Renal cortical epithelial cell (primary cell): ENCODE measurements around the gene GLOD4. TPM values are rescaled to one million over a fixed set of nuclear protein-coding genes. Genes with fewer than 3 reads are reported as not detected.
"Not testable (repeated sequence)": the region's sequence is repeated elsewhere in the genome, so short reads cannot be mapped to it uniquely, and the experiment has no call there.

Experiments
- DNase-seq: peaks from one replicate; pipeline ENCODE4 v3.0.0-alpha.2; 2011; ENCODE audit warnings: low read depth
- total RNA-seq: library from RNA; depleted of rRNA; stranded (reverse); fragments of >200 nt; gene quantifications from 2 replicates; pipeline ENCODE4 v1.2.3, GENCODE V29; 2014

Gene GLOD4
- total RNA-seq, 1 donor from 2014 or later: 133 TPM

GRCh38 chr17:802481-802880 is 20.4 kb upstream of the GLOD4 start:
- no peak for DNase-seq

DNA sequence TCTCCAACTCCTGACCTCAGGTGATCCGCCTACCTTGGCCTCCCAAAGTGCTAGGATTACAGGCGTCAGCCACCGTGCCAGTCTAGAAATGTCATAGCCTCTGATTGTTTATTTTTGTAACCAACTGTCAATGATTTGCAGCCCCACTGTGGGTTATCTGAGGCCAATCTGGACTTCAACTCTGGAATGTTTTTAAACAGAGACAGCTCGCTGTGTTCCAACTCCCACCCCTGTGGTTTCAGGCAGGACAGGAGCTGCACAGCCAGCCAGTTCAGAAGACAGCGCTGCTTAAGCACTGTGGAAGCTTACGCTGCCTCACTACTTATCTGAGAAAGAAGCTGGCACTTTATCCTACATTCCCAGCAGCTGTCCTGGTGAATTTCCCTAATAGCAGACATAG is 19.6 kb upstream of the GLOD4 start:
- peak; percentile 77 for DNase-seq

GRCh38 chr17:800446-801242 is 18.6 kb upstream of the GLOD4 start:
- DNase-seq: no peak

DNA sequence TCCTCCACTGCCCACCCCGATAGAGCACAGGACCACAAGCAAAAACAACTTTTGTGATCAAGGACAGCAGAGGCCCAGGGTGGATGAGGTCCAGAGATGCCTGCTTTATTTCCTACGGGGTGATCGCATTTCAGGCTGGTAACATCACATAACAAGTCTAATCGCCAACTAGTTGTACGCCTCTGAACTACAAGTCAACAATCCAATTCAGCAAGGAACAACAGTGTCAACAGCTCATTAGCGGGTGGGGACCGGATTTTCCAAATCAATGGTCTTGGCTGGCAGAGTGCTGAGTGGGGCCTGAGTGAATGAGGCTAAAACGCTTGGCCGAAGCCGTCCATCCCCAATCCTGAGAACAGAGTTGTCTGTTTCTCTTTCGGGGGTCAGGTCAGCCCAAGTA is 17.2 kb upstream of the GLOD4 start:
- DNase-seq: no peak

DNA sequence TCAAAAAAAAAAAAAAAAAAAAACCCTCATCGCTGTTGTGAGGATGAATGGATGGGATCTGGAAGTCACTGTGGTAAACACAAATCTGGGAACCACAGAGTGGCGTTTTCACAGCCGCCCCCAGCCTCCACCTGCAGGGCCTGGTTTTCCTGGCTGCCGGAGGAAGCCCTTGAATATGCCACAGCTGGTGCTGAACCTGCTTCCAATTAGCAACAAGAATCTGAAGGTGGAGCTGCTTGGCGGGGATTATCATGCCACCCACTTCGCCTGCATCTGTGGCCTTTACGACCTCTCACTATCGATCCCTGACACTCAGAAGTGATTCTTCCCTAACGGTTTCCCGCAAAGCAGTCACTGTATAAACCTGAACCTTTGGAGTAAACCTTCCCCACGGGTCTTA is 16.2 kb upstream of the GLOD4 start:
- no peak for DNase-seq

- DNase-seq: no peak
Observed at GRCh38 chr17:797236-797840, 15.3 kb upstream of the GLOD4 start.

- no peak for DNase-seq
Observed at GRCh38 chr17:796609-797008, 14.5 kb upstream of the GLOD4 start.

DNA sequence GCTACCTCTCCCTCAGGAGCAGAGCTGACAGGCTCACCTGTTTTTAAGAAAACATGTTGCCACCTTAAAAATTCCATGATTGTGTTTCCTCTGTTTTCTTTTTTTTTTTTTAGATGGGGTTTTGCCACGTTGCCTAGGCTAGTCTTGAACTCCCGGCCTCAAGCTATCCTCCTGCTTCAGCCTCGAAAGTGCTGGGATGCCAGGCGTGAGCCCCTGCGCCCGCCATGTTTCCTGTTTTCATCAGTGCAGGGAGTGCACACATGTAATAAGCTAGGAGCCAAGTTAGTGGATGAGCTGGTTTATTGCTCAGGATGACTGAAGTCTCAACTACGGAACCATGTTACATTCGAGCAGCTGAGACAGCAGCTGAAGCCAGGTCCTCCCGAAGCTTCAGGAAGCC is 13.6 kb upstream of the GLOD4 start:
- DNase-seq: no peak

- DNase-seq: no peak
Observed at GRCh38 chr17:795276-795675, 13.2 kb upstream of the GLOD4 start.

DNA sequence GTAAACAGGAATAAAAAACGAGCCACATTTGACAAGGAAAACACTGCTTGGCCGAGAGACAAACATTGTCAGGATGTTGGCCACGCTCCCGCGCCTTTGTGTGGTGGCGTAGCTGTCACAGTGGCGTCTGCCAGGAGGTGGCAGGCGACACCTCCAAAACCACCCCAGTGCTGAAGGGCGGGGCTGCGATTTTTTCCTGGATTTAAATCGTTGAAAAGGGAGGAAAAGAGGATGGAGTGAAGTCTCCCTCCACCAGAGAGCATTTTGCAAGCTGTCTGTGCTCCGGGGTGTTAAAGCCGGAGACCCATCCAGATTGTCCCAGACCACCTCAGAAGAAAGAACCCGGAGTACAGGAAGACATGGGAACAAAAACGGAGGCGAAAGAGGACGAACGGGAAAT is 12.8 kb upstream of the GLOD4 start:
- DNase-seq: peak; percentile 53

DNA sequence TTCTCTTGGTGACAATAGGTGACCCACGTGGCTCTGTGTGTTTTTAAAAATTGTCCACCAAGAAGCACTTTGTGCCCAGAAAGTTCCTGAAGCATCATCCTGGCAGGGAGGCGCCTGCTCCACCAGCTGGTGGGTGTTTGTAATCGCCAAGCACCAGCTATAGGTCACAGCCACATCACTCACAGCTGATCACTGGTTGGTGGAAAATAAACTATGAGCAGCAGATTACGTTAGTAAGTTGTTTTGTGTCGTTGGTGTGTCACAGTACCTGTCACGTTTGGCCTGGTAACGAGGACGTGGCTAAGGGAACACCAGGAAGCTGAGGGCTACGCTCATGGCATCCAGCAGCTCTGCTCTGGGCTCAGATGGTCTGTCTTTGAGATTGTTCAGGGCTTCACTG is 10.2 kb upstream of the GLOD4 start:
- no peak for DNase-seq

DNA sequence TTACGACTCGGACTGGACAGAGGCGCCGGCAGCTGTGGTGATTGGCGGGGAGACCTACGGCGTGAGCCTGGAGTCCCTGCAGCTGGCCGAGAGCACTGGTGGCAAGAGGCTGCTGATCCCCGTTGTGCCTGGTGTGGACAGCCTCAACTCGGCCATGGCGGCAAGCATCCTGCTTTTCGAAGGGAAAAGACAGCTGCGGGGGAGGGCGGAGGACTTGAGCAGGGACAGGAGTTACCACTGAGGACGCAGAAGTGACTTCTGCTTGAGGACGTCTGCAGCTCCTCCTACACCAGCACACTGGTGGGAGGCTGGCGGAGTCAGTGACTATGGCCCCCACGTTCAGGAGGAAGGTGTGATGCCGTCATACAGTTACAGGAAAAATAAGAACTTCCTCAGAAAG is 9.7 kb upstream of the GLOD4 start:
- no peak for DNase-seq

DNA sequence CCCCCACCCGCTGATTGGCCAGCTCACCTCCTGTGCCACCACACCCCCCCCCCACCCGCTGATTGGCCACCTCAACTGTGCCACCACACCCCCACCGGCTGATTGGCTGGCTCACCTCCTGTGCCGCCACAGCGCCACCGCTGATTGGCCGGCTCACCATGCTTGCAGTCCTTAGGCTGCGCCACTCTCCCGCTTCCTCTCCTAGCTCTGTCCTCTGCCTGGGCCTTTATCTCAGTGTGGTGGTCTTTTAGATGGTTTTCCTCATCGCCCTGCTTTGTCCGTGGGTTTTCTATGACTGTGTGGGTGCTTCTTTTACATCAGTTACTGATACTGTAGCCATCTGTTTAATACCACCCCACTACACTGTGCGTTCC is 8.8 kb upstream of the GLOD4 start:
- DNase-seq: not testable (repeated sequence)

DNA sequence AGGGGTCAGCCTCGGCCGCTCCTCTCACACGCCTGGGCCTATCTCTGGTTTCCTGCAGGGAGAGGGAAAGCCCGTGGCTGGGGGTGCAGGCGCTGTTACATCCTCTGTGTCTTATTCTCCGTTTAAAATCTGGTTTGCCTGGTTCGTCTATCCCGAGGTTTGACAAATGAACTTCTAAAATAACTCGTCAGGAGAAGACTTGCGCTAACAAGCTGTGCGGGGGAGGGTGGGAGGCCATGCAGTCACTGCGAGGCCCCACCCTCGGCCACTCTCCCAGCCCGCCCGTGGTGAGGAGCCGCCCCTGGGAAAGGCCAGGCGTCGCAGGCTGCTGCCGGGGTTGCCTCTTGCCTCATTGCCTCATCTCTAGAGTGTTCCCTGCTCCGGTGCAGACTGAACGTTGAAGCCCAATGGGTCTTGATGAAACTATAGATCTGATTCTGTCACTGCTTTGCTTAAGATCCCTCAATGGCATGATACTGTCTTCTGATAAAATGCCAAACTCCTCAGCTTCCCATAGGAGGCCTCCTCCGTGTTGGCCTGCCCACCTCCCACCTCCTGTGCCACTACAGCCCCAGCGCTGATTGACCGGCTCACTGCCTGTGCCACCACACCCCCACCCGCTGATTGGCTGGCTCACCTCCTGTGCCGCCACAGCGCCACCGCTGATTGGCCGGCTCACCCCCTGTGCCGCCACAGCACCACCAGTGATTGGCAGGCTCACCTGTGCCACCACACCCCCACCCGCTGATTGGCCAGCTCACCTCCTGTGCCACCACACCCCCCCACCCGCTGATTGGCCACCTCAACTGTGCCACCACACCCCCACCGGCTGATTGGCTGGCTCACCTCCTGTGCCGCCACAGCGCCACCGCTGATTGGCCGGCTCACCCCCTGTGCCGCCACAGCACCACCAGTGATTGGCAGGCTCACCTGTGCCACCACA is 8.1 kb upstream of the GLOD4 start:
- not testable (repeated sequence) for DNase-seq

- DNase-seq: no peak
Observed at GRCh38 chr17:789160-789840, 7.2 kb upstream of the GLOD4 start.

- DNase-seq: no peak
Observed at GRCh38 chr17:788551-788950, 6.5 kb upstream of the GLOD4 start.

- DNase-seq: no peak
Observed at GRCh38 chr17:787641-788221, 5.7 kb upstream of the GLOD4 start.

GRCh38 chr17:785901-786300 is 3.8 kb upstream of the GLOD4 start:
- not testable (repeated sequence) for DNase-seq

DNA sequence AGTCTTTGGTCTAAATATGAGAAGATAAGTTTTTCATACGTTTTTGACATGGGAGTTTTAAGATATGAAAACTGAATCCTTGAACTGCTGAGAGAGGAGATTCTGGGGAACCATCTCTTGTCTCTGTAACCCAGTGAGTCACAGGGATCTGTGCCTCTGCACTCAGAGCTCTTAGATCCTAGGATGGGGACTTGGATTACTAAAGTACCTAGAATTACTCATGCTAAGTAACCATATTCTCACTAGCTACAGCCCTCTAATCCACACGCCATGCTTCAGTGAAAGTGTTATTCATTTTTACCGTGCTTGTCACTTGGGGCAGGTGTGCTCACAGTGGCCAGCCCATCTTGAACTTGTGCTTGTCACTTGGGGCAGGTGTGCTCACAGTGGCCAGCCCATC is 2.1 kb upstream of the GLOD4 start:
- no peak for DNase-seq

- DNase-seq: no peak
Observed at GRCh38 chr17:778096-778495, 4.0 kb downstream of the GLOD4 start.

GRCh38 chr17:774313-774584 is 7.8 kb downstream of the GLOD4 start:
- no peak for DNase-seq
